Subcutaneous abdominal adipose tissue (tissue), 5 donors: ENCODE measurements around the gene TEKT1.
A peak's percentile ranks its signal among the peaks of the same experiment; 100 is the strongest.
"Not testable (repeated sequence)": the region's sequence is repeated elsewhere in the genome, so short reads cannot be mapped to it uniquely, and the experiment has no call there.

Experiments
- H3K27ac ChIP-seq: one replicate; pipeline ENCODE4 v1.7.0; 2013; ENCODE audit warnings: low read depth, mild to moderate bottlenecking, inconsistent platforms, low read length, moderate library complexity
- H3K27me3 ChIP-seq, 5 donors: one replicate each; pipeline ENCODE4 v1.7.0; 2013; ENCODE audit warnings: low read length in 5 of 5, inconsistent platforms in 1 of 5; ENCODE audit not compliant: control insufficient read depth in 5 of 5, insufficient read depth in 4 of 5
- H3K36me3 ChIP-seq, 5 donors: one replicate each; pipeline ENCODE4 v1.7.0; 2013; ENCODE audit warnings: low read length in 5 of 5; ENCODE audit not compliant: control insufficient read depth in 5 of 5, insufficient read depth in 5 of 5
- H3K4me1 ChIP-seq, 5 donors: one replicate each; pipeline ENCODE4 v1.7.0; 2013; ENCODE audit warnings: low read length in 5 of 5, mild to moderate bottlenecking in 3 of 5, moderate library complexity in 1 of 5; ENCODE audit not compliant: control insufficient read depth in 5 of 5, insufficient read depth in 5 of 5
- H3K4me3 ChIP-seq, 5 donors: one replicate each; pipeline ENCODE4 v1.7.0; 2013; ENCODE audit warnings: low read length in 5 of 5, low read depth in 1 of 5
- H3K9ac ChIP-seq, 5 donors: one replicate each; pipeline ENCODE4 v1.7.0; 2013; ENCODE audit warnings: low read length in 5 of 5, mild to moderate bottlenecking in 4 of 5, moderate library complexity in 3 of 5
- H3K9me3 ChIP-seq, 5 donors: one replicate each; pipeline ENCODE4 v1.7.0; 2013; ENCODE audit warnings: low read length in 5 of 5; ENCODE audit not compliant: control insufficient read depth in 5 of 5
- donor health status: healthy.
- donor health status: healthy.
- donor health status: healthy.
- donor health status: healthy.
- donor health status: healthy.

Gene TEKT1

DNA sequence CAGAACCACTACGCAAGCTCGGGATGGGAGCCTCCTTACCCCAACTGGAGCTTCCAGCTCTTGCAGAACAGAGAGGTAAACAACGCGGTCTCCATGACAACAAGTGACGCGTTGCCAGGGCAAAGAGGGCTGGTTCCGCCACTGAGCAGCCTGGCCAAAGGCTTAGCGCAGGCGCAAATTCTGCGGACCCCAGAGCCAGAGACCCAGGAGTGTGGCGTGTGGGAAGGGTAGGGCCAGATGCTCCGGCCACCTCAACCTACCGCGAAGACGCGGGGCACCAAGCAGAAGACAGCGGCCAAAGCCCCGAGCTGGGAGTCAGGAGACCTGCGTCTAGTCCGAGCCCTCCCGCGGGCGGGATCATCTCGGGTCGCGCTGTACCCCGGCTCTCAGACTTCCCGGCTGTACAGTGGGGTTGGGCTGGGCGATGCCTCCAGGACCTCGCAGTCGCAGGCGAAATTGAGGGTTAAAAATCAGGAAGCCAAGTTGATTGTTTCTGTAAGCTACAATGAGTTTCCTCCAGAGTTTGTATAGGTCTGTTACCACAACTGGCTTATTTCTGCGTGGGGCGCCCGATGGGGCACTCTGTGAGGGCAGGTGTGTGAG is at the start of gene TEKT1:
TEKT1 (minus strand) TSS at position 69 of the 603 bp plus-strand sequence. CDS start 1,353 bp downstream, outside the sequence.
- no peak within 1 kb of the TSS for H3K27ac ChIP-seq
- peak within 1 kb of the TSS; percentile 50 to 65 (median 59) for H3K4me3 ChIP-seq
- peaks cover 0 to 13% (median 10%) of the 10 kb centered on the region in 5 donors for H3K4me1 ChIP-seq
- H3K36me3 ChIP-seq, result no peaks in the 10 kb centered on the region
- peaks cover 10 to 21% (median 18%) of the 10 kb centered on the region in 5 donors for H3K27me3 ChIP-seq
- H3K9me3 ChIP-seq, result no peaks in the 10 kb centered on the region
- peak within 1 kb of the TSS in 1 of 5 donors; percentile 45 for H3K9ac ChIP-seq

DNA sequence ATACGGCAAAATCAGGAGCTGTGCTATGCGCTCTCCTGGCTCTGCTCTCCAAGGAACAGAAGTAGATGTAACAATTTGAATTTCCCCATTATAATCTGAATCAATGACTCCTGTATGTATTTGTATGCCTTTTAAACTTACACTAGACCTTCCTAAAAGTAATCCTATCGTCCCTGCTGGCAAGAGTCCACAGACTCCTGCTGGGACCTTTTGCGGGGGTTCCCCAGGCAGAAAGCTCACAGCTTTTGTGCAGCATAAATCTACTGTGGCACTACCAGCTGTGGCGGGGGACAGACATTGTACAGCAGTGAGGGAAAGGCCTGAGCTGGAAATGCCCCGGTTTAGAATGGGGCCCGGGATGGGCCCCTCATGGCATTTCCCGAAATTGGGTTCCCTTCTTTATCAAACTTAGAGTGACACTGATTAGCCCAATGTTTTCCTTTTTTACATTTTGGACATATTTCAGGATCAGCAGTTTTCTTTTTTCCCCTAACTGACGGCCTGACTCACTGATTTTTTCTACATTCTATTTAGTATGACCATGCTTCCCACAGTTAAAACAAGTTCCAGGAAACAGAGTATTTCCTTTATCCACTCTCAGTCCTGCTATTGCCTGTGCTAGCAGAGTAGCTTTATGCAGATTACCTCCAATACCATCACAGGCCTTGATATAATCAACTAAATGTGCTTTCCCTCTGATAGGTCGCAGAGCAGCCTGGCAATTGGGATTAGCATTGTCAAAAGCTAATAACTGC is 47.9 kb upstream of the TEKT1 start:
- not testable (repeated sequence) for H3K4me3 ChIP-seq, H3K9me3 ChIP-seq, H3K36me3 ChIP-seq, H3K9ac ChIP-seq, H3K27ac ChIP-seq, H3K4me1 ChIP-seq, H3K27me3 ChIP-seq

GRCh38 chr17:6875276-6875675 is 43.7 kb upstream of the TEKT1 start:
- not testable (repeated sequence) for H3K27ac ChIP-seq, H3K27me3 ChIP-seq, H3K4me3 ChIP-seq, H3K36me3 ChIP-seq, H3K9me3 ChIP-seq, H3K9ac ChIP-seq, H3K4me1 ChIP-seq

- no peak overlapping the region for H3K4me3 ChIP-seq
- no peak overlapping the region for H3K9ac ChIP-seq
- H3K4me1 ChIP-seq, result no peaks in the 10 kb centered on the region
- H3K9me3 ChIP-seq, result no peaks in the 10 kb centered on the region
- no peak overlapping the region for H3K27ac ChIP-seq
- no peaks in the 10 kb centered on the region for H3K36me3 ChIP-seq
- peaks cover 0 to 6% (median under 1%) of the 10 kb centered on the region in 5 donors for H3K27me3 ChIP-seq
These were observed 41.4 kb upstream of the TEKT1 start for GRCh38 chr17:6872936-6873335.

DNA sequence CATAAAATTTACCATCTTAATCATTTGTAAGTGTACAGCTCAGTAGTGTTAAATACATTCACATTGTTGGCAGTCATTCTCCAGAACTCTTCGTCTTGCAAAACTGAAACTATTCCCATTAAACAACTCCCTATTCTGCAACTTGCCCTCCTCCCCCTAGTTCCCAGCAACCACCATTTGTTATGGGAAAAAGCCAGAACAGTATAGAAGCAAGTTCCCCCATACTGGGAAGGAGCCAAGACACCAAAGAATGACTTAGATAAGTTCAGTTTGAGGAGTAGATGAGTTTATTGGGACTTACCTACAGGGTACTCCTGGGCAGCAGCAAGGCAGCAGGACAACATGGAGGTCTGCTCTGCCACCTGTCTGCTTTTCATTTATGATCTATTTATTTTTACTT is 39.3 kb upstream of the TEKT1 start:
- peaks cover 0 to 6% (median 3%) of the 10 kb centered on the region in 5 donors for H3K27me3 ChIP-seq
- H3K9ac ChIP-seq, result no peak overlapping the region
- H3K4me3 ChIP-seq, result no peak overlapping the region
- no peaks in the 10 kb centered on the region for H3K9me3 ChIP-seq
- H3K4me1 ChIP-seq, result no peaks in the 10 kb centered on the region
- H3K36me3 ChIP-seq, result no peaks in the 10 kb centered on the region
- H3K27ac ChIP-seq, result no peak overlapping the region

GRCh38 chr17:6868582-6868981 is 37.1 kb upstream of the TEKT1 start:
- H3K36me3 ChIP-seq, result no peaks in the 10 kb centered on the region
- no peak overlapping the region for H3K4me3 ChIP-seq
- H3K27me3 ChIP-seq, result peaks cover 0 to 6% (median 3%) of the 10 kb centered on the region in 5 donors
- H3K4me1 ChIP-seq, result no peaks in the 10 kb centered on the region
- no peaks in the 10 kb centered on the region for H3K9me3 ChIP-seq
- no peak overlapping the region for H3K27ac ChIP-seq
- no peak overlapping the region for H3K9ac ChIP-seq

GRCh38 chr17:6867849-6868248 is 36.3 kb upstream of the TEKT1 start:
- Histone ChIP-seq H3K9ac (no peak overlapping the region), H3K4me3 (no peak overlapping the region), H3K36me3 (no peaks in the 10 kb centered on the region), H3K9me3 (no peaks in the 10 kb centered on the region), H3K27me3 (peaks cover 0 to 8% (median 6%) of the 10 kb centered on the region in 5 donors), H3K4me1 (no peaks in the 10 kb centered on the region), H3K27ac (no peak overlapping the region)

DNA sequence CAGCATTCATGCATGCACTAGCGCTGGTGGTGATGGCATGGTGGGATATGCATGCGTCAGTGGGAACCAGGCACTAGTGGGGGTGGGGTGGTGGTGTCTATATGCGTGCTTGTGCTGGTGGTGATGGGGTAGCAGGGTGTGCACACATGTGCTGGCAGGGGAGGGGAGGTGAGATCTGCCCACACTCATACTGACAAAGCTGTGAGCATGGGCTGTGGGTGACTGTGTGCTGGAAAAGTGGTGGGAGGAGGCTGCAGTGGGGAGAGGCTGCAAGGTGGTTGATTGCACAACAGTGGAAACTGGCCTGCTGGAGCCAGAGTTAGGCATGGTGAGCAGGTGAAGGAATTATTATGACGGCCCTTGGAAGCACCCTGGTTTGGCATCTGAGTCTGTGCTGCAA is 31.3 kb upstream of the TEKT1 start:
- Histone ChIP-seq H3K9ac (no peak overlapping the region), H3K36me3 (no peaks in the 10 kb centered on the region), H3K4me1 (no peaks in the 10 kb centered on the region), H3K27ac (no peak overlapping the region), H3K27me3 (peaks cover 0 to 11% (median 6%) of the 10 kb centered on the region in 5 donors), H3K4me3 (no peak overlapping the region), H3K9me3 (no peaks in the 10 kb centered on the region)

GRCh38 chr17:6862122-6862521 is 30.6 kb upstream of the TEKT1 start:
- Histone ChIP-seq H3K9ac (no peak overlapping the region), H3K9me3 (no peaks in the 10 kb centered on the region), H3K27ac (no peak overlapping the region), H3K4me1 (no peaks in the 10 kb centered on the region), H3K4me3 (no peak overlapping the region), H3K27me3 (peaks cover 0 to 11% (median 6%) of the 10 kb centered on the region in 5 donors), H3K36me3 (no peaks in the 10 kb centered on the region)

DNA sequence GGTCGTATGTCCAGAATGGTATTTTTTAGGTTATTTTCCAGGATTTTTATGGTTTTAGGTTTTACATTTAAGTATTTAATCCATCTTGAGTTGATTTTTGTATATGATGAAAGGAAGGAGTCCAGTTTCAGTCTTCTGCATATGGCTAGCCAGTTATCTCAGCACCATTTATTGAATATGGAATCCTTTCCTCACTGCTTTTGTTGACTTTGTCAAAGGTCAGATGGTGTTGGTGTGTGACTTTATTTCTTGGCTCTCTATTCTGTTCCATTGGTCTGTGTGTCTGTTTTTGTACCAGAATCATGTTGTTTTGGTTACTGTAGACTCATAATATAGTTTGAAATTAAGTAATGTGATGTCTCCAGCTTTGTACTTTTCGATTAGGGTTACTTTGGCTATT is 26.4 kb upstream of the TEKT1 start:
- Histone ChIP-seq H3K36me3 (no peaks in the 10 kb centered on the region), H3K4me1 (no peaks in the 10 kb centered on the region), H3K27ac (no peak overlapping the region), H3K9me3 (no peaks in the 10 kb centered on the region), H3K9ac (no peak overlapping the region), H3K4me3 (no peak overlapping the region), H3K27me3 (peaks cover 4 to 15% (median 6%) of the 10 kb centered on the region in 5 donors)
